Prostate gland (tissue), 2 donors: Measurements from ENCODE around the gene EOLA1. TPM values are rescaled to one million over a fixed set of nuclear protein-coding genes. Genes with fewer than 3 reads are reported as not detected.

Experiments
- DNase-seq: peaks from one replicate; pipeline ENCODE4 v3.0.0-alpha.2; 2019; ENCODE audit warnings: low spot score
- H3K27ac ChIP-seq, 2 donors: fragments of 200-600 bp; sonication (generic); 2 replicates each; pipeline ENCODE4 v1.5.1; 2017 to 2019
- H3K27me3 ChIP-seq: fragments of 200-600 bp; sonication (generic); replicated peaks from 2 replicates; pipeline ENCODE4 v1.5.1; 2019; ENCODE audit not compliant: insufficient read depth
- H3K36me3 ChIP-seq, 2 donors: fragments of 200-600 bp; sonication (generic); 1 replicate in 1 of 2; 2 replicates in 1 of 2; pipeline versions ENCODE4 v1.5.1 to v1.8.1; 2017 to 2019
- H3K4me1 ChIP-seq: fragments of 200-600 bp; sonication (generic); replicated peaks from 2 replicates; pipeline ENCODE4 v1.5.1; 2019
- H3K4me3 ChIP-seq, 2 donors: fragments of 200-600 bp; sonication (generic); 2 replicates each; pipeline ENCODE4 v1.5.1; 2017 to 2019
- H3K9me3 ChIP-seq: fragments of 200-600 bp; sonication (generic); 2 replicates; pipeline ENCODE4 v1.5.1; 2017
- POLR2A ChIP-seq: fragments of 450-650 bp; IDR thresholded peaks from one replicate; pipeline ENCODE4 v1.6.1; 2016; ENCODE audit warnings: antibody characterized with exemption, mild to moderate bottlenecking
- POLR2AphosphoS5 ChIP-seq: sonication (generic); formaldehyde crosslinking; IDR thresholded peaks from one replicate; pipeline ENCODE4 v1.6.1; 2017; ENCODE audit warnings: antibody characterized with exemption
- WGBS: methylation state at CpG from one replicate; pipeline ENCODE4 v1.1.5; 2018; 5-methylcytosine and 5-hydroxymethylcytosine counted together
- intact Hi-C: fragments of 100-400 bp; cut with DNase I; formaldehyde crosslinking; loops from one replicate; pipeline ENCODE4 v1.14.2; 2022
- total RNA-seq, 2 donors: library from RNA; depleted of rRNA; stranded (reverse); fragments of >200 nt; gene quantifications; one replicate each; pipeline ENCODE4 v1.1.0, GENCODE V29; 2016
- TF ChIP-seq, protein P1 (sequence below), 4 experiments: fragments of 200-600 bp in 2 of 4; fragments of 450-650 bp in 2 of 4; sonication (generic) in 2 of 4; IDR thresholded peaks; 1 replicate in 3 of 4; 2 replicates in 1 of 4; pipeline ENCODE4 v1.5.1; 2016 to 2019; ENCODE audit warnings: antibody characterized with exemption in 4 of 4, mild to moderate bottlenecking in 2 of 4, moderate library complexity in 2 of 4

EOLA1 gene
- total RNA-seq, 2 donors from 2014 or later, result 13.9 to 17.7 TPM

- intact Hi-C loops, result no loop called here
- no peak overlapping the region for H3K4me3 ChIP-seq
- no peak for DNase-seq
Observed at GRCh38 chrX:149563359-149563758, 22.5 kb downstream of the EOLA1 start.

GRCh38 chrX:149567621-149568417 lies 27.0 kb downstream of the EOLA1 start:
- intact Hi-C loops, result no loop called here
- Histone ChIP-seq H3K27ac (no peak overlapping the region), H3K27me3 (no peaks in the 10 kb centered on the region), H3K9me3 (no peaks in the 10 kb centered on the region), H3K4me1 (no peaks in the 10 kb centered on the region), H3K4me3 (no peak overlapping the region), H3K36me3 (no peaks in the 10 kb centered on the region)
- no peak for DNase-seq
- TF ChIP-seq, protein P1, sequence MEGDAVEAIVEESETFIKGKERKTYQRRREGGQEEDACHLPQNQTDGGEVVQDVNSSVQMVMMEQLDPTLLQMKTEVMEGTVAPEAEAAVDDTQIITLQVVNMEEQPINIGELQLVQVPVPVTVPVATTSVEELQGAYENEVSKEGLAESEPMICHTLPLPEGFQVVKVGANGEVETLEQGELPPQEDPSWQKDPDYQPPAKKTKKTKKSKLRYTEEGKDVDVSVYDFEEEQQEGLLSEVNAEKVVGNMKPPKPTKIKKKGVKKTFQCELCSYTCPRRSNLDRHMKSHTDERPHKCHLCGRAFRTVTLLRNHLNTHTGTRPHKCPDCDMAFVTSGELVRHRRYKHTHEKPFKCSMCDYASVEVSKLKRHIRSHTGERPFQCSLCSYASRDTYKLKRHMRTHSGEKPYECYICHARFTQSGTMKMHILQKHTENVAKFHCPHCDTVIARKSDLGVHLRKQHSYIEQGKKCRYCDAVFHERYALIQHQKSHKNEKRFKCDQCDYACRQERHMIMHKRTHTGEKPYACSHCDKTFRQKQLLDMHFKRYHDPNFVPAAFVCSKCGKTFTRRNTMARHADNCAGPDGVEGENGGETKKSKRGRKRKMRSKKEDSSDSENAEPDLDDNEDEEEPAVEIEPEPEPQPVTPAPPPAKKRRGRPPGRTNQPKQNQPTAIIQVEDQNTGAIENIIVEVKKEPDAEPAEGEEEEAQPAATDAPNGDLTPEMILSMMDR (IDR thresholded peaks at IDR 0.05), result no peak
- no peak for TF ChIP-seq POLR2AphosphoS5
- TF ChIP-seq POLR2A, result no peak
- WGBS, result 93% methylated on average over 7 of the region's 7 CpGs

More at GRCh38 chrX:149563359-149563758, 22.5 kb downstream of the EOLA1 start:
- Histone ChIP-seq H3K27ac (no peak overlapping the region), H3K4me1 (no peaks in the 10 kb centered on the region), H3K36me3 (no peaks in the 10 kb centered on the region), H3K9me3 (no peaks in the 10 kb centered on the region), H3K27me3 (no peaks in the 10 kb centered on the region)
- TF ChIP-seq POLR2A (no peak), POLR2AphosphoS5 (no peak)
- TF ChIP-seq, protein P1 (IDR thresholded peaks at IDR 0.05), result no peak
- 90% methylated on average over 4 of the region's 4 CpGs for WGBS

DNA sequence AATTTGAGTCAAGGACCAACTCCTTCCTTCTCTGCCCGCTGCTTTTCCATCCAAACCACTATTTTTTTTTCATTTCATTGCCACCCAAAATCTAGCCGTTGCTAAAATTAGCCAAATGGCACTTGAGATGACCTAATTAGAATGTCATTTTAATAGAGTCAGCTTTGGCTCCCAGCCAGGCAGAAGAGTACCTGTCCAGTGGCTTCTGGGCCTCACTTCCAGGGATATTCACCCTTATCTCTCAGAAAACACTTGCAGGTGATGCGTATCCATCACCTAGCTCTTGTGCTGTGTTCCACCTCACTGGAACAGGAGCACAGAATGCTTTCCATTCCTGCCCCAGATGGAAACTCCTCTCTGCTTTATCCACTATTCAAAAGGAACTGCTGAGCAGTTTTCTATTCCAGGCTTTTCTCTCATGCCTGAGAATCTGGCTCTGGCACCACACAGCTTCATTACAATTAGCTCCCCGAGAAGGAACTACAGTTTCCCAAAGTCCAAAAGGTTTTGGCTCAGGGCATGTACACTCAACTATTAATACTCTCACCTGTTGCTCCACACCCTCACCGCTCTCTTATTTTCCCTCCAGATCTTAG lies 28.0 kb downstream of the EOLA1 start:
- no peak for DNase-seq
- intact Hi-C loops, result no loop called here
- H3K27ac ChIP-seq, result no peak overlapping the region
- H3K4me1 ChIP-seq, result no peaks in the 10 kb centered on the region
- WGBS, result 59% methylated on average over 5 of the region's 5 CpGs
- no peak overlapping the region for H3K4me3 ChIP-seq
- H3K36me3 ChIP-seq, result no peaks in the 10 kb centered on the region
- H3K27me3 ChIP-seq, result no peaks in the 10 kb centered on the region
- H3K9me3 ChIP-seq, result no peaks in the 10 kb centered on the region
- TF ChIP-seq POLR2AphosphoS5 (no peak), POLR2A (no peak)
- TF ChIP-seq, protein P1 (IDR thresholded peaks at IDR 0.05), result no peak

DNA sequence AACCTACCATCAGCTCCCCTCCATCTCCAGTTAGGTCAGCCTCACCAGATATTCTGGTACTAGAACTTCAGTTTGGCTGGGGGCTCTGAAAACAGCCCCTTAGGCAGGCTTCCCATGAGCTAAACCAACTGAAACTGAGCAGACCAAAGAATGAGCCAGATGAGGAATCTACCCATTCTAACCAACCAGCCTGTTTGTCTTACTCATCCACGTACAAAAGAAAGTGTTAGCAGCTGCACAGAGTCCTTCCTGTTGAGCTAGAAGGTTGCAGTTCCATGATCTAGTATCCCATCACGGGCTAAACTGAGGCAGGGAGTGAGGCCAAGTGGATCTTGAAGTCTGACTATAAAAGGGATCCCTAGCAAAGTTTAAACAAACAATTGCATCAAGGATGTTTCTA lies 29.0 kb downstream of the EOLA1 start:
- H3K36me3 ChIP-seq, result no peaks in the 10 kb centered on the region
- WGBS, result 67% methylated on average over 2 of the region's 2 CpGs
- no peak for TF ChIP-seq POLR2A
- no peaks in the 10 kb centered on the region for H3K27me3 ChIP-seq
- H3K27ac ChIP-seq, result no peak overlapping the region
- no peaks in the 10 kb centered on the region for H3K9me3 ChIP-seq
- DNase-seq, result no peak
- no peak overlapping the region for H3K4me3 ChIP-seq
- H3K4me1 ChIP-seq, result no peaks in the 10 kb centered on the region
- intact Hi-C loops, result no loop called here

GRCh38 chrX:149570668-149571067 lies 29.9 kb downstream of the EOLA1 start:
- DNase-seq, result no peak
- intact Hi-C loops, result no loop called here
- H3K9me3 ChIP-seq, result no peaks in the 10 kb centered on the region

More at GRCh38 chrX:149570668-149571067, 29.9 kb downstream of the EOLA1 start:
- WGBS, result 54% methylated on average over 6 of the region's 6 CpGs
- Histone ChIP-seq H3K36me3 (no peaks in the 10 kb centered on the region), H3K4me1 (no peaks in the 10 kb centered on the region), H3K27me3 (no peaks in the 10 kb centered on the region), H3K4me3 (no peak overlapping the region), H3K27ac (no peak overlapping the region)
- TF ChIP-seq POLR2AphosphoS5 (no peak), POLR2A (no peak)
- TF ChIP-seq, protein P1 (IDR thresholded peaks at IDR 0.05), result no peak
